Measurements from ENCODE around the gene PSPN.

- TF ChIP-seq ATF1 (CRISPR knock-in tag; IDR thresholded peaks at IDR 0.05) (no peak), ATF1 (tag; IDR thresholded peaks at IDR 0.05) (no peak), RBFOX2 (IDR thresholded peaks at IDR 0.05; ENCODE audit: low read depth, low read length) (no peak), CTCF (IDR thresholded peaks at IDR 0.05 in 2 of 3, conservative IDR thresholded peaks at IDR 0.05 in 1 of 3; ENCODE audit: insufficient read depth in 2 of 3, low read depth in 1 of 3, low read length in 3 of 3) (no peak), GTF3C2 (IDR thresholded peaks at IDR 0.05; ENCODE audit: borderline replicate concordance, extremely low read depth, insufficient read length) (no peak), SMARCE1 (IDR thresholded peaks at IDR 0.05) (no peak)
Measured at GRCh38 chr19:6343462-6343861, 32.3 kb downstream of the PSPN start.
